Activated B cell treated with CpG ODN at 0.5 μM for 24 hours (primary cell): ENCODE measurements around the gene SDS. TPM values are rescaled to one million over a fixed set of nuclear protein-coding genes. Genes with fewer than 3 reads are reported as not detected.

Source experiments
- ATAC-seq: fragments of 200-7000 bp; cut with Tn5 transposase; one replicate; pipeline ENCODE4 v1.10.0; 2021; ENCODE audit warnings: low read depth, mild to moderate bottlenecking, moderate library complexity
- CTCF ChIA-PET: fragments of 350-600 bp; sonication (Branson Sonifier 250); formaldehyde crosslinking; loops from one replicate; lab custom pipeline; 2021; ENCODE audit warnings: antibody characterized with exemption; lab: Charles Lee
- POLR2A ChIA-PET: fragments of 350-600 bp; sonication (Branson Sonifier 250); formaldehyde crosslinking; loops from one replicate; lab custom pipeline; 2021; ENCODE audit warnings: antibody characterized with exemption; lab: Charles Lee
- DNase-seq: peaks from one replicate; pipeline ENCODE4 v3.0.0; 2022
- H3K27ac Mint-ChIP-seq: one replicate; pipeline ENCODE4 v1.8.0; 2020; ENCODE audit warnings: mixed read lengths
- H3K27me3 Mint-ChIP-seq: one replicate; pipeline ENCODE4 v1.8.0; 2021; ENCODE audit warnings: mixed read lengths
- H3K36me3 Mint-ChIP-seq: one replicate; pipeline ENCODE4 v1.8.0; 2021; ENCODE audit warnings: low read depth, mixed read lengths
- H3K4me1 Mint-ChIP-seq: one replicate; pipeline ENCODE4 v1.8.0; 2021; ENCODE audit warnings: mixed read lengths
- H3K4me3 Mint-ChIP-seq: one replicate; pipeline ENCODE4 v1.8.0; 2020; ENCODE audit warnings: mild to moderate bottlenecking, mixed read lengths
- H3K9me3 Mint-ChIP-seq: one replicate; pipeline ENCODE4 v1.8.0; 2020; ENCODE audit warnings: mixed read lengths
- intact Hi-C: fragments of 100-400 bp; cut with micrococcal nuclease; formaldehyde crosslinking; loops from one replicate; pipeline ENCODE4 v1.15.1; 2024
- total RNA-seq: library from RNA; stranded (reverse); gene quantifications from 2 replicates; pipeline ENCODE4 v1.2.3, GENCODE V29; 2022
- TF ChIP-seq, protein P1 (sequence below): fragments of 200-600 bp; IDR thresholded peaks from one replicate; pipeline ENCODE4 v1.8.0; 2022; ENCODE audit warnings: antibody characterized with exemption, mild to moderate bottlenecking

SDS gene
- total RNA-seq, 1 donor from 2014 or later: not detected

DNA sequence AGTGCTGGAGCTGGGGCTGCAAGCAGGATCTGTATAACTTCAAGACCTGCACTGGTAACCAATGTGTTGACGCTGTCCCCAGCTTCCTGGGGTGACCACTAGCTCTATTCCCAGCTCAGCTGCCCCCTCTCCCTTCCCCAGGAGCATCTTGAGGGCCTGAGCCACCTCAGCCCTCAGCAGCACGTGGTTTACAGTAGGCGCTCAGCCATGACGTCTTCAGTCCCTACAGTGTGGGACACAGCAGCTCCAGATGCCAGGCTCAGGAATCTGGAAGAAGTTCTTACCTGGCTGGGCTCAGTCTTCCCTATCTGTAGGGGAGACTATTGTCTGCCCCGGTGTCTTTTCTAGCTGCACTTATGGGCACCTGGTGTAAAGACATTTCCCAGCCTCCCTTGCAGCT lies 8.6 kb downstream of the SDS start:
- POLR2A ChIA-PET: no interaction called here
- H3K27me3 Mint-ChIP-seq: peaks cover 6% of the 10 kb centered on the region
- no peaks in the 10 kb centered on the region for H3K9me3 Mint-ChIP-seq

DNA sequence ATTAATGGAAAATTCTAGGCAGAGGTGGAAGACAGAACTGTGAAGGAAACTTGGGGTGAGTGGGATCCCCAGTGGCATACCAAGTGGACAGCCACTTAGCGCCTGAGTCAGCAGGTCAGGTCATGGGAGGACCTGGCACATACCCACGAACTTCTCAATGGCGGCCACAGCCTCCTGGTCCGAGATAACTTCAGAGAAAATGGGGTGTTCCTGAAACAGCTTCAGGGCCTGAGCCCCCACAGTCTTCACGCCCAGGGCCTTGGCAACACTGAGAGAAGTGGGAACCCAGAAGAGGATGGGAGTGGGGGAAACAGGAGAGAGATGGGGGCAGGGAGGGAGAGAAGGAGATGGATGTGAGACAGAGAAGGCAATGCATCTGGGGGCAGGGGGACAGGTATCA lies 9.9 kb downstream of the SDS start:
- ChIA-PET POLR2A (no interaction called here), CTCF (no interaction called here)
- intact Hi-C loops: no loop called here
- Mint-ChIP-seq H3K4me3 (no peak overlapping the region), H3K27ac (no peak overlapping the region), H3K4me1 (no peaks in the 10 kb centered on the region), H3K9me3 (no peaks in the 10 kb centered on the region), H3K27me3 (peaks cover 4% of the 10 kb centered on the region), H3K36me3 (peaks cover 5% of the 10 kb centered on the region)
- DNase-seq: no peak
- ATAC-seq: no peak
- TF ChIP-seq, protein P1, sequence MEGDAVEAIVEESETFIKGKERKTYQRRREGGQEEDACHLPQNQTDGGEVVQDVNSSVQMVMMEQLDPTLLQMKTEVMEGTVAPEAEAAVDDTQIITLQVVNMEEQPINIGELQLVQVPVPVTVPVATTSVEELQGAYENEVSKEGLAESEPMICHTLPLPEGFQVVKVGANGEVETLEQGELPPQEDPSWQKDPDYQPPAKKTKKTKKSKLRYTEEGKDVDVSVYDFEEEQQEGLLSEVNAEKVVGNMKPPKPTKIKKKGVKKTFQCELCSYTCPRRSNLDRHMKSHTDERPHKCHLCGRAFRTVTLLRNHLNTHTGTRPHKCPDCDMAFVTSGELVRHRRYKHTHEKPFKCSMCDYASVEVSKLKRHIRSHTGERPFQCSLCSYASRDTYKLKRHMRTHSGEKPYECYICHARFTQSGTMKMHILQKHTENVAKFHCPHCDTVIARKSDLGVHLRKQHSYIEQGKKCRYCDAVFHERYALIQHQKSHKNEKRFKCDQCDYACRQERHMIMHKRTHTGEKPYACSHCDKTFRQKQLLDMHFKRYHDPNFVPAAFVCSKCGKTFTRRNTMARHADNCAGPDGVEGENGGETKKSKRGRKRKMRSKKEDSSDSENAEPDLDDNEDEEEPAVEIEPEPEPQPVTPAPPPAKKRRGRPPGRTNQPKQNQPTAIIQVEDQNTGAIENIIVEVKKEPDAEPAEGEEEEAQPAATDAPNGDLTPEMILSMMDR: no peak

More for the DNA sequence above, 8.6 kb downstream of the SDS start:
- no peak for DNase-seq
- CTCF ChIA-PET: no interaction called here
- peaks cover 3% of the 10 kb centered on the region for H3K36me3 Mint-ChIP-seq
- TF ChIP-seq, protein P1: no peak
- intact Hi-C loops: no loop called here
- H3K4me1 Mint-ChIP-seq: no peaks in the 10 kb centered on the region
- no peak for ATAC-seq
- H3K4me3 Mint-ChIP-seq: no peak overlapping the region
- no peak overlapping the region for H3K27ac Mint-ChIP-seq

DNA sequence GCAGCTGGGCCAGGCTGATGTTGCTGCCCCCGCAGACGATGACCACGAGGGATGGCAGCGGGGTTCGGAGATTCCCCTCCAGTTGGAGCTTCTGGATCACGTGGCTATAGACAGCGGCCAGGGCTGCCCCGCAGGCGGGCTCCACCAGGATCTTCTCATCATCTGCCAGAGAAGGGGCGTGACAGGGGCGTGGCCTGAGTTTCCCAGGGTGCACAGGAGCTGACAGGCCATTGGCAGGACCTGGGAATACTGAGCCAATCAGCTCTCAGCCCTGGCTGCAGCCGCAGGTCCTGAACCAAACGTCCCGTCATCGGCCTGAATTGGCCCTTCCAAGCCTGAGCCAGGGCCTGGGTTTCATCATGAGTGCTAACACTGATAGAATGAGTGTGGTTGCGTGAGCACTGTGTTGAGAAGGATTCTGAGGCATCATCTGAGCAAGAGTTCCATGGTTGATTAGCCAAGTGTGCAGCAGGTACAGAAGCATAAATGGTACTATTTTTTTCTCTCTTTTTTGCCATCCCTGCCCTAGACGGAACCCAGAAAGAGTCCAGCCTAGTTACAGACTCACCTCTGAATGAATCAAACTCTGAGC lies 10.6 kb downstream of the SDS start:
- ChIA-PET CTCF (no interaction called here), POLR2A (interaction anchor here (1.0 kb wide), 1 partner anchor 39 kb away, joined by 3 read pairs; no protein-coding TSS in a partner anchor)
- ATAC-seq: no peak

DNA sequence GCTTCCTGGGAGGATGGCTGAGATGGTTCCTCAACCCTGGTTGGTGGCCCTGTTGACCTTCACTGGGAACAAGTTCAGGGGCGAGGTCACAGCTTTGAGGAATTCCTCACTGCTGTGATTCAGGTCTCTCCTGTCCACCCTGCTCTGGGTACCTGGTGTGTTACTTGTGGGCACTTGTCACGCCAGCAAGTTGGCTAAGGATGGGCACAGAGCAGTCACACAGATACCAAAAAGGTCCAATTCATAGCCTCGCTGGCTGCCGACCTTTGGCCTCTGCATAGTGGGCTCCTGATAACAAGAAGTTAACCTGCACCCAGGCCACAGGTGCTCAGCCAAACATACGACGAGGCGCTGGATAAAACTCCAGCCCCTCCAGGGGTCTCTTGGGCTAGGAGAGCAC lies 11.2 kb downstream of the SDS start:
- Mint-ChIP-seq H3K36me3 (peaks cover 12% of the 10 kb centered on the region), H3K27ac (no peak overlapping the region), H3K4me1 (no peaks in the 10 kb centered on the region), H3K9me3 (no peaks in the 10 kb centered on the region), H3K27me3 (peaks cover under 1% of the 10 kb centered on the region), H3K4me3 (no peak overlapping the region)
- intact Hi-C loops: no loop called here
- ATAC-seq: no peak
- CTCF ChIA-PET: no interaction called here
- TF ChIP-seq, protein P1: no peak
- POLR2A ChIA-PET: interaction anchor here (1.0 kb wide), 1 partner anchor 38 kb away, joined by 3 read pairs; no protein-coding TSS in a partner anchor
- DNase-seq: no peak

More for the DNA sequence above, 10.6 kb downstream of the SDS start:
- peaks cover 4% of the 10 kb centered on the region for H3K27me3 Mint-ChIP-seq
- H3K4me1 Mint-ChIP-seq: no peaks in the 10 kb centered on the region
- no peaks in the 10 kb centered on the region for H3K9me3 Mint-ChIP-seq
- intact Hi-C loops: no loop called here
- TF ChIP-seq, protein P1: no peak
- peaks cover 9% of the 10 kb centered on the region for H3K36me3 Mint-ChIP-seq
- H3K4me3 Mint-ChIP-seq: no peak overlapping the region
- DNase-seq: no peak
- no peak overlapping the region for H3K27ac Mint-ChIP-seq

DNA sequence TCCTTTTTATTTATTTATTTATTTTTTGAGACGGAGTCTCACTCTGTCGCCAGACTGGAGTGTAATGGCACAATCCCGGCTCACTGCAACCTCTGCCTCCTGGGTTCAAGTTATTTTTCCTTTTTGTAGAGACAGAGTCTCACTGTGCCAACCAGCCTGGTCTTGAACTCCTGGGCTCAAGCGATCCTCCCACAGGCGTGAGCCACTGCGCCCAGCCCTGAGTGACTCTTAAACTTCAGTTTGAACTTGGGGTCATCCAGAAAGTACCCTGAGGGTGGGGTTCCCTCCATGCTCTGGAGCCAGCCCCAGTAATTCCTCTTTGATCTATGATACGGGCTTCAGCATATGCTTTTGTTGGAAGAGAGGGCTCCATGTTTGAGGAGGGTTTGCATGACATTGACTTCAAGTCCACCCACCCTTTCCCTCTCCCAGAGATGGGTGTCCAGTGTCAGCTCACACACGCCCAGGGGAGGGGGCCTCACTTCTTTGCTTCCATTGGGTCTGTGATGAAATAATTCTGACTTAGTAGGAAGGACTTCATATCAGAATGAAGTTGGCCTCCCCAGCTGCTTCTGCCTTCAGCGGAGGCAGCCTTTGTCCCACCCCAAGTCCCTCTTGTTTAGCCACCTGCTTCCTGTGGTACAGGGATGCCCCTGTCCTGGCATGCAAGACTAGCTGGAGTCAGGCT lies 11.9 kb downstream of the SDS start:
- ChIA-PET CTCF (no interaction called here), POLR2A (no interaction called here)
- no peak for ATAC-seq
- intact Hi-C loops: no loop called here
- Mint-ChIP-seq H3K27ac (no peak overlapping the region), H3K9me3 (no peaks in the 10 kb centered on the region), H3K4me1 (no peaks in the 10 kb centered on the region), H3K36me3 (peaks cover 18% of the 10 kb centered on the region), H3K27me3 (no peaks in the 10 kb centered on the region), H3K4me3 (no peak overlapping the region)
- TF ChIP-seq, protein P1: no peak
- DNase-seq: no peak
